ENCODE data around the gene EFNA1.

GRCh38 chr1:155168456-155169210 lies 41.0 kb downstream of the EFNA1 start:
- TF ChIP-seq USF2 (IDR thresholded peaks at IDR 0.05; ENCODE audit: borderline replicate concordance, low read depth, low read length) (no peak), NFIC (IDR thresholded peaks at IDR 0.05; ENCODE audit: borderline replicate concordance) (no peak), FOXJ3 (CRISPR knock-in tag; IDR thresholded peaks at IDR 0.05) (no peak), RAD21 (IDR thresholded peaks at IDR 0.05; ENCODE audit: low read length) (no peak), SIN3A (IDR thresholded peaks at IDR 0.05; ENCODE audit: borderline replicate concordance, low read depth, low read length) (no peak), EP300 (IDR thresholded peaks at IDR 0.05; ENCODE audit: borderline replicate concordance in 1 of 2, low read depth in 1 of 2, low read length in 1 of 2) (no peak)

Measured in SK-N-SH (cell line).